Testis (tissue), 3 donors: ENCODE measurements around the gene ABCB8. TPM values are rescaled to one million over a fixed set of nuclear protein-coding genes. Genes with fewer than 3 reads are reported as not detected.

Source experiments
- DNase-seq: peaks from one replicate; pipeline ENCODE4 v3.0.0-alpha.2; 2019
- H3K27ac ChIP-seq, 2 donors: fragments of 200-600 bp; sonication (generic); one replicate each; pipeline ENCODE4 v1.5.1; 2019
- H3K27me3 ChIP-seq: fragments of 200-600 bp; sonication (generic); one replicate; pipeline ENCODE4 v1.5.1; 2019
- H3K36me3 ChIP-seq: fragments of 200-600 bp; sonication (generic); one replicate; pipeline ENCODE4 v1.5.1; 2017; ENCODE audit warnings: low read depth; ENCODE audit errors: missing control alignments
- H3K4me1 ChIP-seq: fragments of 200-600 bp; sonication (generic); one replicate; pipeline ENCODE4 v1.5.1; 2019
- H3K4me3 ChIP-seq, 2 donors: fragments of 200-600 bp; sonication (generic); one replicate each; pipeline ENCODE4 v1.5.1; 2017 to 2019
- H3K9me3 ChIP-seq: fragments of 200-600 bp; sonication (generic); one replicate; pipeline ENCODE4 v1.5.1; 2017
- POLR2A ChIP-seq: fragments of 450-650 bp; IDR thresholded peaks from one replicate; pipeline ENCODE4 v1.6.1; 2017; ENCODE audit warnings: antibody characterized with exemption, mild to moderate bottlenecking, moderate library complexity
- WGBS, 2 donors: methylation state at CpG; one replicate each; pipeline ENCODE4 v1.1.5; 2018; 5-methylcytosine and 5-hydroxymethylcytosine counted together
- intact Hi-C: fragments of 100-400 bp; cut with DNase I; formaldehyde crosslinking; loops from one replicate; pipeline ENCODE4 v1.15.1; 2023; ENCODE audit warnings: low total_unique reads
- polyA plus RNA-seq: library from polyadenylated mRNA; stranded (reverse); fragments of 350-450 nt; fragmentation: Illumina TruSeq; extraction: RNeasy Lipid Tissue Mini Kit (QIAGEN cat#74804); gene quantifications from one replicate; pipeline ENCODE4 v1.2.3, GENCODE V29; 2014; ENCODE audit warnings: low read depth, low replicate concordance; ENCODE audit not compliant: insufficient read depth
- total RNA-seq, 2 donors: library from RNA; depleted of rRNA; stranded (reverse); fragments of >200 nt; gene quantifications; one replicate each; pipeline ENCODE4 v1.2.3, GENCODE V29; 2016
- TF ChIP-seq, protein P1 (sequence below), 3 experiments: fragments of 450-650 bp in 2 of 3; fragments of 200-600 bp in 1 of 3; sonication (generic) in 1 of 3; IDR thresholded peaks; one replicate each; pipeline ENCODE4 v1.5.1; 2016 to 2019; ENCODE audit warnings: antibody characterized with exemption in 3 of 3, mild to moderate bottlenecking in 2 of 3, moderate library complexity in 1 of 3

ABCB8 gene
- total and polyA plus RNA-seq, 3 donors from 2014 or later = 34.9 to 76.8 (median 59.6) TPM

DNA sequence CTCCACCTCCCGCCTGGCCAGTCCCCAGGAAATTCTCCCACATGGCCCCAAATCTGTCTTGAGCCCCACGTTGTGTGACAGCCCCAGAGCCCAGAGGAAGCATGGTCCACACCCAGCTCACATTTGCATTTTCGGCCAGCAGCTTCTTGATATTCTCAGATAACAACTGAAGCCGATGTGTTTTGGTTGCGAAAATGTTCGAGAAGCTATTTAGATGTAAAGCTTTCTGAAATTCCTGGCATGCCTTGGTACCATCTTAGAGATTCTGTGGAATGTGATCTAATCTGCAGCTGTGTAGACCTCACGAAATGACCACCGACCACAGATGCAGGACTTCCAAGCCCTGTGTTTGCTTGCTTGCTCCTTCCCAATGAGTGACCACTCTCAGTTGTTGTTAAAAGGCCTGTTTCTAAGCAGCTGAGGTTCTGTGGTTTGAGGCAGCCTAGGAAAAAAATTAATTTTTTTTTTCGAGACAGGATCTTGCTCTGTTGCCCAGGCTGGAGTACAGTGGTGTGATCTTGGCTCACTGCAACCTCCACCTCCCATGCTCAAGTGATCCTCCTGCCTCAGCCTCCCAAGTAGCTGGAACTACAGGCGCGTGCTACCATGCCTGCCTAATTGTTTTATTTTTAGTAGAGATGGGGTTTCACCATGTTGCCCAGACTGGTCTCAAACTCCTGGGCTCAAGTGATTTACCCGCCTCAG lies 40.0 kb downstream of the ABCB8 start:
- intact Hi-C loops = no loop called here
- H3K9me3 ChIP-seq = no peaks in the 10 kb centered on the region
- H3K27ac ChIP-seq = no peak overlapping the region
- no peaks in the 10 kb centered on the region for H3K27me3 ChIP-seq
- no peak for DNase-seq
- H3K36me3 ChIP-seq = no peaks in the 10 kb centered on the region
- peaks cover 4% of the 10 kb centered on the region for H3K4me1 ChIP-seq
- no peak overlapping the region for H3K4me3 ChIP-seq
- TF ChIP-seq POLR2A = no peak
- TF ChIP-seq, protein P1, sequence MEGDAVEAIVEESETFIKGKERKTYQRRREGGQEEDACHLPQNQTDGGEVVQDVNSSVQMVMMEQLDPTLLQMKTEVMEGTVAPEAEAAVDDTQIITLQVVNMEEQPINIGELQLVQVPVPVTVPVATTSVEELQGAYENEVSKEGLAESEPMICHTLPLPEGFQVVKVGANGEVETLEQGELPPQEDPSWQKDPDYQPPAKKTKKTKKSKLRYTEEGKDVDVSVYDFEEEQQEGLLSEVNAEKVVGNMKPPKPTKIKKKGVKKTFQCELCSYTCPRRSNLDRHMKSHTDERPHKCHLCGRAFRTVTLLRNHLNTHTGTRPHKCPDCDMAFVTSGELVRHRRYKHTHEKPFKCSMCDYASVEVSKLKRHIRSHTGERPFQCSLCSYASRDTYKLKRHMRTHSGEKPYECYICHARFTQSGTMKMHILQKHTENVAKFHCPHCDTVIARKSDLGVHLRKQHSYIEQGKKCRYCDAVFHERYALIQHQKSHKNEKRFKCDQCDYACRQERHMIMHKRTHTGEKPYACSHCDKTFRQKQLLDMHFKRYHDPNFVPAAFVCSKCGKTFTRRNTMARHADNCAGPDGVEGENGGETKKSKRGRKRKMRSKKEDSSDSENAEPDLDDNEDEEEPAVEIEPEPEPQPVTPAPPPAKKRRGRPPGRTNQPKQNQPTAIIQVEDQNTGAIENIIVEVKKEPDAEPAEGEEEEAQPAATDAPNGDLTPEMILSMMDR (IDR thresholded peaks at IDR 0.05) = no peak
- WGBS, 2 donors = 86 to 89% methylated on average over 12 of the region's 12 CpGs

- WGBS, 2 donors = 88% methylated on average over 9 to 17 of the region's 17 CpGs
- no peak overlapping the region for H3K27ac ChIP-seq
- intact Hi-C loops = no loop called here
These were observed 41.8 kb downstream of the ABCB8 start for GRCh38 chr7:151069841-151070573.

GRCh38 chr7:151070574-151070960 lies 42.3 kb downstream of the ABCB8 start:
- no peaks in the 10 kb centered on the region for H3K27me3 ChIP-seq
- H3K9me3 ChIP-seq = no peaks in the 10 kb centered on the region
- no peak overlapping the region for H3K27ac ChIP-seq
- intact Hi-C loops = no loop called here
- TF ChIP-seq, protein P1 (IDR thresholded peaks at IDR 0.05) = no peak
- TF ChIP-seq POLR2A = no peak
- no peak overlapping the region for H3K4me3 ChIP-seq
- DNase-seq = no peak
- no peaks in the 10 kb centered on the region for H3K36me3 ChIP-seq
- no peaks in the 10 kb centered on the region for H3K4me1 ChIP-seq
- 91 to 94% methylated on average over 10 to 15 of the region's 15 CpGs for whole genome bisulfite sequencing, 2 donors

More at GRCh38 chr7:151069841-151070573, 41.8 kb downstream of the ABCB8 start:
- TF ChIP-seq POLR2A = no peak
- TF ChIP-seq, protein P1 (IDR thresholded peaks at IDR 0.05) = no peak
- H3K4me3 ChIP-seq = no peak overlapping the region
- no peaks in the 10 kb centered on the region for H3K9me3 ChIP-seq
- no peaks in the 10 kb centered on the region for H3K27me3 ChIP-seq
- DNase-seq = no peak
- no peaks in the 10 kb centered on the region for H3K4me1 ChIP-seq
- no peaks in the 10 kb centered on the region for H3K36me3 ChIP-seq

GRCh38 chr7:151071032-151071866 lies 43.0 kb downstream of the ABCB8 start:
- 92 to 93% methylated on average over 20 to 39 of the region's 39 CpGs for WGBS, 2 donors
- H3K36me3 ChIP-seq = no peaks in the 10 kb centered on the region
- no peak overlapping the region for H3K27ac ChIP-seq
- no peak for TF ChIP-seq POLR2A
- TF ChIP-seq, protein P1 (IDR thresholded peaks at IDR 0.05) = no peak
- H3K4me3 ChIP-seq = no peak overlapping the region
- H3K4me1 ChIP-seq = no peaks in the 10 kb centered on the region
- intact Hi-C loops = no loop called here
- H3K27me3 ChIP-seq = no peaks in the 10 kb centered on the region
- H3K9me3 ChIP-seq = no peaks in the 10 kb centered on the region
- DNase-seq = no peak
